HFFc6 (cell line): ENCODE data around the gene LIPF. TPM values are rescaled to one million over a fixed set of nuclear protein-coding genes. Genes with fewer than 3 reads are reported as not detected.

Experiments
- DNase-seq: peaks from one replicate; pipeline ENCODE4 v3.0.0-alpha.2; 2018
- H3K27ac Mint-ChIP-seq: 2 replicates; pipeline ENCODE4 v1.8.0; 2020; ENCODE audit warnings: mild to moderate bottlenecking, mixed read lengths
- H3K27me3 Mint-ChIP-seq: 2 replicates; pipeline ENCODE4 v1.8.0; 2021; ENCODE audit warnings: mild to moderate bottlenecking, moderate library complexity, mixed read lengths; ENCODE audit not compliant: insufficient read depth
- H3K36me3 Mint-ChIP-seq: 2 replicates; pipeline ENCODE4 v1.8.0; 2021; ENCODE audit warnings: low read depth, mixed read lengths
- H3K4me1 Mint-ChIP-seq: 2 replicates; pipeline ENCODE4 v1.8.0; 2020; ENCODE audit warnings: low read depth, mixed read lengths
- H3K4me3 Mint-ChIP-seq: 2 replicates; pipeline ENCODE4 v1.8.0; 2020; ENCODE audit warnings: mild to moderate bottlenecking, moderate library complexity, mixed read lengths
- H3K9me3 Mint-ChIP-seq: 2 replicates; pipeline ENCODE4 v1.8.0; 2020; ENCODE audit warnings: mild to moderate bottlenecking, mixed read lengths
- total RNA-seq, 6 experiments: library from RNA; stranded (reverse); fragmentation: NEBNext Ultra II Directional; extraction: Animal tissue kit (Norgen Biotek cat#: 25700); gene quantifications; 2 replicates in 1 of 6; 3 replicates in 5 of 6; pipeline ENCODE4 v1.2.3, GENCODE V29; 2021
- TF ChIP-seq, protein P1 (sequence below): fragments of 200-600 bp; sonication (generic); IDR thresholded peaks from 2 replicates; pipeline ENCODE4 v1.5.0; 2021; ENCODE audit warnings: antibody characterized with exemption, mild to moderate bottlenecking

LIPF gene
- total RNA-seq, 6 experiments from 2014 or later: not detected

DNA sequence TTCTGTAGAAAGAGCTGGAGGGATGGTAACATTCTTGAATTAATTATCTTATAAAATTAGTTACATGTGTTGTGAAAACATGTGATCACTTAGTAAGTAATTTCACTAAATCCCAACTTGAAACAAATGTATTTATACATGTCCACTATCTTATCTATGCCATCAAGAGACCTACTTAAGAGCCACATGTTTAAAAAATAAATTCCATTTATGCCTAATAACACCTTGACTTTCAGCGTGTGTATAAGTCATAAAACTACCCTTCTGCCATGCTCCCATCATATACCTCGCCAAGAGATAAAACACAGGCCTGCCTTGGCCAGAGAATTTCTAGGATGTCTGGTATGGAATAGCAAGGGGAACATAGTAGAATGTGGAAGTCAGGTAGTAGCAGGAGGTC lies 40.4 kb upstream of the LIPF start:
- no peak for DNase-seq
- H3K27me3 Mint-ChIP-seq: peaks cover 10% of the 10 kb centered on the region; the same call in 1 of the 2 replicates

DNA sequence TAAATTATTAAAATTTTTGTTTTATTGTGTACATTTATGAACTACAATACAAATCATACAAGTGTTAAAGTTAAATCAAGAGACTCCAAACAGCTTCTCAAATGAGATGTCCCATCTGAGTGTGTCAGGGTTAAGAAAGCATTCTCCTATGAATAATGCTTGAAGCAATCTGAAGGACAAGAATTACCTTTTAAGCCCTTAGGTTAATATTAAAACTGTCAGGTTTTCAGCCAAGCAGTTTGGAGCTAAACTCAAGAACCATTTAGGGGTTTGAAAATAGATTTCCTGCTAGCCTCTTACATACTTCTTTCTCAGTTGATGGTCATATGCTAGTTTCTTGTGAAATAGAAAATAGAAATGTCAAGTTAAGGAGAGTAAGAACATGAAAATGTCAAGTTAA lies 39.4 kb upstream of the LIPF start:
- Mint-ChIP-seq H3K27ac (no peak overlapping the region), H3K36me3 (no peaks in the 10 kb centered on the region), H3K4me1 (no peaks in the 10 kb centered on the region), H3K27me3 (peaks cover 10% of the 10 kb centered on the region; the same call in 1 of the 2 replicates), H3K4me3 (no peak overlapping the region), H3K9me3 (peaks cover 6% of the 10 kb centered on the region)
- TF ChIP-seq, protein P1, sequence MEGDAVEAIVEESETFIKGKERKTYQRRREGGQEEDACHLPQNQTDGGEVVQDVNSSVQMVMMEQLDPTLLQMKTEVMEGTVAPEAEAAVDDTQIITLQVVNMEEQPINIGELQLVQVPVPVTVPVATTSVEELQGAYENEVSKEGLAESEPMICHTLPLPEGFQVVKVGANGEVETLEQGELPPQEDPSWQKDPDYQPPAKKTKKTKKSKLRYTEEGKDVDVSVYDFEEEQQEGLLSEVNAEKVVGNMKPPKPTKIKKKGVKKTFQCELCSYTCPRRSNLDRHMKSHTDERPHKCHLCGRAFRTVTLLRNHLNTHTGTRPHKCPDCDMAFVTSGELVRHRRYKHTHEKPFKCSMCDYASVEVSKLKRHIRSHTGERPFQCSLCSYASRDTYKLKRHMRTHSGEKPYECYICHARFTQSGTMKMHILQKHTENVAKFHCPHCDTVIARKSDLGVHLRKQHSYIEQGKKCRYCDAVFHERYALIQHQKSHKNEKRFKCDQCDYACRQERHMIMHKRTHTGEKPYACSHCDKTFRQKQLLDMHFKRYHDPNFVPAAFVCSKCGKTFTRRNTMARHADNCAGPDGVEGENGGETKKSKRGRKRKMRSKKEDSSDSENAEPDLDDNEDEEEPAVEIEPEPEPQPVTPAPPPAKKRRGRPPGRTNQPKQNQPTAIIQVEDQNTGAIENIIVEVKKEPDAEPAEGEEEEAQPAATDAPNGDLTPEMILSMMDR: no peak
- no peak for DNase-seq

More for the DNA sequence above, 40.4 kb upstream of the LIPF start:
- Mint-ChIP-seq H3K27ac (no peak overlapping the region), H3K4me3 (no peak overlapping the region), H3K9me3 (peaks cover 6% of the 10 kb centered on the region), H3K36me3 (no peaks in the 10 kb centered on the region), H3K4me1 (no peaks in the 10 kb centered on the region)
- TF ChIP-seq, protein P1: no peak

DNA sequence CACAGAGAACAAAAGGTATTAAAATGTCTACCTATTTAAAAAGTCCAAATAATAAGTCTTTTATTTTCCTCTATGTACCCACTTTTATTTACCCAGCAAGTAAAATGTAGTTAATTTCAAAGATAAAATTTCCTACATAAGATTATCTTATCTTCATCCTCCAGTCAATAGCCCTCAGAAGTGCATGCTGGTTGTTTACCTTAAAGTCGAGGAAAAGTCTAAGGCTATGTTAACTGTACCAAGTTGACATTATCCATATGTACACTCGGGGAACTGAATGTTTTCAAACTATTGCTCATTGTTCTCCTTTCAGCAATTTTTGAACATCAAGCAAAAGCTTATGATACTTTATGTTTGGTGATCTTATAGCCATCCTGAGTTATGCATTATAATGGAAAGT lies 24.1 kb upstream of the LIPF start:
- Mint-ChIP-seq H3K27ac (no peak overlapping the region), H3K4me3 (no peak overlapping the region), H3K36me3 (peaks cover 13% of the 10 kb centered on the region), H3K27me3 (peaks cover 14% of the 10 kb centered on the region; the same call in 1 of the 2 replicates), H3K9me3 (peaks cover 13% of the 10 kb centered on the region), H3K4me1 (no peaks in the 10 kb centered on the region)
- no peak for DNase-seq
- TF ChIP-seq, protein P1: no peak

DNA sequence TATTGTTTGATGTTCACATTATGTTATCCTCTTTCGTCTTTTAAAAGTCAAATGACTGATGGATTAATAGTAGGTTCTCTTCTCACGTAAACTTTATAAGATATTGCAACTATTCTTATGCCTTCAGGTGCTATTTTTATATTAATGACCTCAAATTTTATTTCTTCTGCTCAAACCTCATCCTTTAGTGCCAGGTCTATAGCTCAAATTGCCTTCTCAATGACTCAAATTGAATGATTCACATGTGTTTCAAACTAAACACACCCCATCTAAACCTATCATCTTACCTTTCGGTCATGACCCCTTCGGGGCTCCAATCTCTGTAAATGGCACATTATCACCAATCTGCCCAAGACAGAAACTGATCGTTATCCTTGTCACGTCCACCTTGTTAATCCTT lies 22.0 kb upstream of the LIPF start:
- Mint-ChIP-seq H3K9me3 (peaks cover 13% of the 10 kb centered on the region), H3K27me3 (peaks cover 6% of the 10 kb centered on the region; the same call in 1 of the 2 replicates), H3K36me3 (peaks cover 13% of the 10 kb centered on the region), H3K4me1 (peaks cover 6% of the 10 kb centered on the region), H3K27ac (no peak overlapping the region), H3K4me3 (no peak overlapping the region)
- TF ChIP-seq, protein P1: no peak
- no peak for DNase-seq

DNA sequence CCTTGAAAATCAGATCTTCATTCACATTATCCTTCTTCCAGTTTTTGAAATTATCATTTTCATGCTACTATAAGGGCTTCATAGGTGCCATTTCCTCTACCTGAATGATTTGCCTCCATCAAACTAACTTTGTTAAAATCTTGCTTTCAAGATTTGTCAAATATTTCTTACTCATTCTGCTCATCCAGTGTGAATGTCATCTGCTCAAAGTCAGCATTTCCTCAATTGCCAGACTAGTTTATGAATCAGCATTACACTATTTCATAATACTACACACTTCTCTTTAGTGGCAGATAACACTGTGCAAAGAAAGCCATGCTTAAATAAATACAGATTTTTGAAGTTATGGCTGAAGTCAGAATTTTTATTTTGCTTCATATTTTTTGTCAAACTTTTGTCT lies 21.3 kb upstream of the LIPF start:
- TF ChIP-seq, protein P1: no peak
- DNase-seq: no peak
- Mint-ChIP-seq H3K27me3 (no peaks in the 10 kb centered on the region), H3K9me3 (peaks cover 9% of the 10 kb centered on the region), H3K27ac (no peak overlapping the region), H3K36me3 (peaks cover 8% of the 10 kb centered on the region), H3K4me1 (peaks cover 14% of the 10 kb centered on the region), H3K4me3 (no peak overlapping the region)
